Measurements from ENCODE around the gene ETF1. TPM values are rescaled to one million over a fixed set of nuclear protein-coding genes. Genes with fewer than 3 reads are reported as not detected.

Gene ETF1
- total and polyA plus RNA-seq, 9 of the 15 experiments (the other 6 are each of a cell fraction or from before 2014, with no cell fraction given): 53.7 to 209 (median 164) TPM

GRCh38 chr5:138466900-138467710 is 75.9 kb downstream of the ETF1 start (continued):
- no peak for TF ChIP-seq TFAM (CRISPR knock-in tag; conservative IDR thresholded peaks at IDR 0.05)
- TF ChIP-seq RBFOX2 (IDR thresholded peaks at IDR 0.05; ENCODE audit: low read depth, low read length): peak; percentile 83
- peak; percentile 61 for TF ChIP-seq POLR2B (IDR thresholded peaks at IDR 0.05; ENCODE audit: low read depth, partially characterized antibody)
- TF ChIP-seq MCM3 (IDR thresholded peaks at IDR 0.05): no peak
- no peak for TF ChIP-seq MAFF (IDR thresholded peaks at IDR 0.05; ENCODE audit: low read length)
- TF ChIP-seq CBFB (CRISPR knock-in tag; IDR thresholded peaks at IDR 0.05): peak; percentile 38; the same call in 1 of the 2 replicates
- TF ChIP-seq EWSR1 (IDR thresholded peaks at IDR 0.05; ENCODE audit: borderline replicate concordance, low read depth, partially characterized antibody): no peak
- no peak for TF ChIP-seq RFX1 (IDR thresholded peaks at IDR 0.05)
- peak; percentile 99 for TF ChIP-seq ZBTB33 (CRISPR knock-in tag; IDR thresholded peaks at IDR 0.05)
- TF ChIP-seq C11orf30 (IDR thresholded peaks at IDR 0.05; ENCODE audit: low read depth): no peak
- 0 out of 2 replicates have a peak, but pooled peaks have one; percentile 9 for TF ChIP-seq ZNF431 (CRISPR knock-in tag; IDR thresholded peaks at IDR 0.05)
- peak; percentile 100 for TF ChIP-seq PCBP1 (IDR thresholded peaks at IDR 0.05; ENCODE audit: low read depth, low read length, poor library complexity, severe bottlenecking)
- no peak for TF ChIP-seq SRF (CRISPR knock-in tag; IDR thresholded peaks at IDR 0.05)
- TF ChIP-seq ATF2 (CRISPR knock-in tag; IDR thresholded peaks at IDR 0.05): 0 out of 2 replicates have a peak, but pooled peaks have one; percentile 17
- no peak for TF ChIP-seq ATF3 (IDR thresholded peaks at IDR 0.05)
- TF ChIP-seq ATF3 (CRISPR knock-in tag; conservative IDR thresholded peaks at IDR 0.05): no peak
- no peak for TF ChIP-seq ZNF184 (CRISPR knock-in tag; IDR thresholded peaks at IDR 0.05)
- TF ChIP-seq STAG1 (CRISPR knock-in tag; IDR thresholded peaks at IDR 0.05; ENCODE audit: borderline replicate concordance): peak; percentile 12; the same call in 1 of the 2 replicates
- TF ChIP-seq ETV5 (CRISPR knock-in tag; IDR thresholded peaks at IDR 0.05; ENCODE audit: low read depth): no peak
- TF ChIP-seq NRF1 (conservative IDR thresholded peaks at IDR 0.05 in 1 of 2, IDR thresholded peaks at IDR 0.05 in 1 of 2): no peak
- no peak for TF ChIP-seq ZNF655 (CRISPR knock-in tag; IDR thresholded peaks at IDR 0.05)
